Measurements from ENCODE around the gene VPS52.

Gene VPS52

GRCh38 chr6:33248932-33249731 is 22.5 kb downstream of the VPS52 start:
- TF ChIP-seq MYC (IDR thresholded peaks at IDR 0.05; ENCODE audit: low read depth, low read length) (peak; percentile 88), CTCF (IDR thresholded peaks at IDR 0.05; ENCODE audit: low read depth, low read length) (no peak), MAX (IDR thresholded peaks at IDR 0.05; ENCODE audit: low read depth, low read length) (peak; percentile 81), POLR2A (IDR thresholded peaks at IDR 0.05; ENCODE audit: extremely low read depth, insufficient read length) (peak; percentile 74)
- H3K4me3 ChIP-seq (ENCODE audit: low read depth, low read length): peak overlapping the region; percentile 94
- peak; percentile 100 for DNase-seq (ENCODE audit: low read depth)

GRCh38 chr6:33248643-33248931 is 23.1 kb downstream of the VPS52 start:
- H3K4me3 ChIP-seq (ENCODE audit: low read depth, low read length): peak overlapping the region; percentile 61
- TF ChIP-seq MAX (IDR thresholded peaks at IDR 0.05; ENCODE audit: low read depth, low read length) (peak; percentile 49), POLR2A (IDR thresholded peaks at IDR 0.05; ENCODE audit: extremely low read depth, insufficient read length) (no peak)
- DNase-seq (ENCODE audit: low read depth): peak; percentile 72

- DNase-seq (ENCODE audit: low read depth): peak; percentile 91
- peak overlapping the region; percentile 61 for H3K4me3 ChIP-seq (ENCODE audit: low read depth, low read length)
- TF ChIP-seq MYC (IDR thresholded peaks at IDR 0.05; ENCODE audit: low read depth, low read length) (no peak), CTCF (IDR thresholded peaks at IDR 0.05; ENCODE audit: low read depth, low read length) (peak; percentile 83)
Observed at GRCh38 chr6:33247977-33248642, 23.6 kb downstream of the VPS52 start.

GRCh38 chr6:33243476-33243875 is 28.2 kb downstream of the VPS52 start:
- no peak for DNase-seq (ENCODE audit: low read depth)
- no peak for TF ChIP-seq MAX (IDR thresholded peaks at IDR 0.05; ENCODE audit: low read depth, low read length)
- TF ChIP-seq CTCF (IDR thresholded peaks at IDR 0.05; ENCODE audit: low read depth, low read length): no peak
- no peak for TF ChIP-seq POLR2A (IDR thresholded peaks at IDR 0.05; ENCODE audit: extremely low read depth, insufficient read length)
- no peak for TF ChIP-seq MYC (IDR thresholded peaks at IDR 0.05; ENCODE audit: low read depth, low read length)

GRCh38 chr6:33241968-33242367 is 29.7 kb downstream of the VPS52 start:
- no peak for DNase-seq (ENCODE audit: low read depth)
- no peak overlapping the region for H3K4me3 ChIP-seq (ENCODE audit: low read depth, low read length)
- TF ChIP-seq POLR2A (IDR thresholded peaks at IDR 0.05; ENCODE audit: extremely low read depth, insufficient read length): no peak
- no peak for TF ChIP-seq MAX (IDR thresholded peaks at IDR 0.05; ENCODE audit: low read depth, low read length)
- TF ChIP-seq MYC (IDR thresholded peaks at IDR 0.05; ENCODE audit: low read depth, low read length): no peak
- no peak for TF ChIP-seq CTCF (IDR thresholded peaks at IDR 0.05; ENCODE audit: low read depth, low read length)

More at GRCh38 chr6:33243476-33243875, 28.2 kb downstream of the VPS52 start:
- no peak overlapping the region for H3K4me3 ChIP-seq (ENCODE audit: low read depth, low read length)

GRCh38 chr6:33237741-33238140 is 33.9 kb downstream of the VPS52 start:
- DNase-seq (ENCODE audit: low read depth): no peak
- TF ChIP-seq CTCF (IDR thresholded peaks at IDR 0.05; ENCODE audit: low read depth, low read length) (no peak), MAX (IDR thresholded peaks at IDR 0.05; ENCODE audit: low read depth, low read length) (no peak), MYC (IDR thresholded peaks at IDR 0.05; ENCODE audit: low read depth, low read length) (no peak), POLR2A (IDR thresholded peaks at IDR 0.05; ENCODE audit: extremely low read depth, insufficient read length) (no peak)

More at GRCh38 chr6:33237741-33238140, 33.9 kb downstream of the VPS52 start:
- no peak overlapping the region for H3K4me3 ChIP-seq (ENCODE audit: low read depth, low read length)
